GM18951 (cell line): ENCODE data around the gene CCDC88B.

Source experiments
- POLR2A ChIP-seq: IDR thresholded peaks from 4 replicates; pipeline ENCODE4 v1.6.1; 2011; ENCODE audit warnings: mild to moderate bottlenecking; ENCODE audit not compliant: insufficient read length, insufficient read depth; ENCODE audit errors: extremely low read depth
- in situ Hi-C: fragments of 300-500 bp; cut with MboI; formaldehyde crosslinking; loops from one replicate; pipeline ENCODE4 v1.12.0; 2022; ENCODE audit warnings: low sequenced_read_pairs, mixed read lengths, inconsistent platforms; ENCODE audit not compliant: unreplicated experiment

The CCDC88B gene

GRCh38 chr11:64352099-64352994 is 12.3 kb downstream of the CCDC88B start:
- in situ Hi-C loops, result no loop called here

GRCh38 chr11:64352995-64353714 is 13.2 kb downstream of the CCDC88B start:
- in situ Hi-C loops, result no loop called here
- TF ChIP-seq POLR2A, result no peak

More at GRCh38 chr11:64352099-64352994, 12.3 kb downstream of the CCDC88B start:
- TF ChIP-seq POLR2A, result no peak

- in situ Hi-C loops, result no loop called here
- TF ChIP-seq POLR2A, result no peak
These were observed 13.9 kb downstream of the CCDC88B start for GRCh38 chr11:64353715-64354506.

GRCh38 chr11:64355078-64355940 is 15.3 kb downstream of the CCDC88B start:
- in situ Hi-C loops, result no loop called here
- TF ChIP-seq POLR2A, result no peak

- TF ChIP-seq POLR2A, result no peak
- in situ Hi-C loops, result no loop called here
These were observed 16.8 kb downstream of the CCDC88B start for GRCh38 chr11:64356498-64357411.

GRCh38 chr11:64357446-64357845 is 17.4 kb downstream of the CCDC88B start:
- in situ Hi-C loops, result no loop called here
- no peak for TF ChIP-seq POLR2A

- no peak for TF ChIP-seq POLR2A
- in situ Hi-C loops, result no loop called here
These were observed 18.0 kb downstream of the CCDC88B start for GRCh38 chr11:64357904-64358535.

GRCh38 chr11:64358536-64358906 is 18.5 kb downstream of the CCDC88B start:
- TF ChIP-seq POLR2A, result no peak
- in situ Hi-C loops, result no loop called here

GRCh38 chr11:64358907-64359711 is 19.1 kb downstream of the CCDC88B start, which contains the start of gene RPS6KA4:
Gene RPS6KA4 (plus strand): TSS chr11:64359162. CDS start chr11:64359236, 74 bp downstream.
- TF ChIP-seq POLR2A, result peak; percentile 81
- in situ Hi-C loops, result no loop called here

- no peak for TF ChIP-seq POLR2A
- in situ Hi-C loops, result no loop called here
These were observed 19.9 kb downstream of the CCDC88B start for GRCh38 chr11:64359712-64360445.

GRCh38 chr11:64360448-64360921 is 20.5 kb downstream of the CCDC88B start:
- TF ChIP-seq POLR2A, result no peak
- in situ Hi-C loops, result no loop called here
